HUDEP-2 (cell line): Measurements from ENCODE around the gene DRP2.
"Not testable (repeated sequence)": the region's sequence is repeated elsewhere in the genome, so short reads cannot be mapped to it uniquely, and the experiment has no call there.

ENCODE experiments used
- DNase-seq, 76 experiments: peaks; one replicate each; lab custom pipeline; 2025; ENCODE audit not compliant: unreplicated experiment in 76 of 76; lab: John Stamatoyannopoulos, UW

Gene DRP2

DNA sequence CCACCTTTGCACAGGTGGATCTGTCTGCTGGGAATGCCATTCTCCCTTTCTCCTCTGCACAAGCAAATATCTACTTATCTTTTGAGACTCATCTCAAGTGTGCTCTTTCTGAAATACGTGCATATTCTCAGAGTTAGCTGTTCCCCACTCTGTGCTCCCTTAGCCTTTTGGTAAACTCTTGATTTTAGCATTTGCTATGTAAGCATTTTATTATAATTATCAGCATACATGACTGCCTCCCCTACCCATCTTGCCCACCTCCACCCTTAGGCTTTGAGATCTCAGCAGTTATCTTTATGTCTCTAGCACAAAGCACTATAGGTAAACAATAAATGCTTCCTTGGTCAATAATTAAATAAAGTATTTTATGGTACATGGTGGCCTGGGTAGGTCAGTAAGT, 11.5 kb downstream of the DRP2 start:
- no peak for DNase-seq

DNA sequence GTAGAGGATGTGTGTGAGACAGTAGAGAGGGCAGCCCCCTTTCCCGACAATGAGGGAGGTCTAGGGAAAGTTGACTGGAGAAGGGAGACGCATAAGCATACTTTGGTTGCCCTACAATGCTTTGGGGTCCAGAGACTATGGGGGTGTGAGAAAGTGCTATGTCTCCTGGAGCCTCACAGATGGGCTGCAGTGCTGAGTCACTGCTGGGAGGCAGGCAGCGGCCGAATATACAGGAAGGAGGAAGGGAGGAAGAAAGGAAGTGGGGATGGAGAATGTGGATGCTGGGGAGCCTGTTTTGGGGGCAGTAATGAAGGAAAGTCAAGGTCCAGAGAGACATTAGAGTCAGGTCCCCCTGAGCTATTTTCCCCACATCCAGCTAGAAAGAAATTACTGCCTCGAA, 12.7 kb downstream of the DRP2 start:
- no peak for DNase-seq

DNA sequence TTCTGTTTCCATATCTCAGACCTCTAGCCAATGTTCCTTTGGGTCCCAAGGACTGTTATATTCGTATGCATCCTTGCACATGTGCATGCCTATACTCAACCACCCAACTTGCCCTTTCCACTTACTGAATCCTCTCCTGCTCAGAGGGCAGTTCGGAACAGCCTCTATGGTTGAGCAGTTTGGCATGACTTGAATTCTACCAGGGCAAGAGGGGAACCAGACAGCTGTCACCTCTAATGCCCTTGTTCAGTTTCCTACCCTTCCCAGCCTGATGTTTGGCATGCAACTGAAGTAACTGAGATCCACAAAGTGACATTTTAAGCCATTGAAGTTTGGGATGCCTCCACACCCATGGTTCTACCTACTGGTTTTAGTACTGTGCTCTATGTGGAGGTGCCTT, 17.5 kb downstream of the DRP2 start:
- no peak for DNase-seq

DNA sequence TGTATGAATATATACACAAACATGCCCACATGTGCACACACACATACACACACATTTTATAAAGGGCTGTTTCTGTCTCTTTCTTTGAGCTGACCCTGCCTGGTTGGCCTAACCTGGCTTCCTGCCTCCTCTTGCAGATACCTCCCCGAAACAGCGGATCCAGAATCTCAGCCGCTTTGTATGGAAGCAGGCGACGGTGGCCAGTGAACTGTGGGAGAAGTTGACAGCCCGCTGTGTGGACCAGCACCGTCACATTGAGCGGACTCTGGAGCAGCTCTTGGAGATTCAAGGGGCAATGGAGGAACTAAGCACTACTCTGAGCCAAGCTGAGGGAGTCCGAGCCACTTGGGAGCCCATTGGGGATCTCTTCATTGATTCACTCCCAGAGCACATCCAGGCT, 21.9 kb downstream of the DRP2 start:
- no peak for DNase-seq

DNA sequence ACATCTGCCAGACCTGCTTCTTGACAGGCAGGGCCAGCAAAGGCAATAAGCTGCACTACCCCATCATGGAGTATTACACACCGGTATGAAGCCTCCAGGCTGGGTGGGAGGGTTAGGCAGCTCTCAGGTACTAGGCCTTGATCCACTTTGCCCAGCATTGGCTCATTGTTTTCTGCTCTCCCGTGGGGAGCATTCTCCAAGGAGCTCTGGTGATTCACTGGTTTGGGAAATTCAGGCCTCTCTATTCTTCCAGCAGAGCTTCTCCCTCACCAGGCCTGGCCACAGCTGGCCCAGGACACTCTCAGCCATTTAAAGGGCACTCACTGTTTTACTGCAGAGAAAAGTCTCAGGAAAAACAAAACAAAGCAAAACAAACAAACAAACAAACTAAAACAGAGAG, 33.0 kb downstream of the DRP2 start:
- DNase-seq, result no peak

DNA sequence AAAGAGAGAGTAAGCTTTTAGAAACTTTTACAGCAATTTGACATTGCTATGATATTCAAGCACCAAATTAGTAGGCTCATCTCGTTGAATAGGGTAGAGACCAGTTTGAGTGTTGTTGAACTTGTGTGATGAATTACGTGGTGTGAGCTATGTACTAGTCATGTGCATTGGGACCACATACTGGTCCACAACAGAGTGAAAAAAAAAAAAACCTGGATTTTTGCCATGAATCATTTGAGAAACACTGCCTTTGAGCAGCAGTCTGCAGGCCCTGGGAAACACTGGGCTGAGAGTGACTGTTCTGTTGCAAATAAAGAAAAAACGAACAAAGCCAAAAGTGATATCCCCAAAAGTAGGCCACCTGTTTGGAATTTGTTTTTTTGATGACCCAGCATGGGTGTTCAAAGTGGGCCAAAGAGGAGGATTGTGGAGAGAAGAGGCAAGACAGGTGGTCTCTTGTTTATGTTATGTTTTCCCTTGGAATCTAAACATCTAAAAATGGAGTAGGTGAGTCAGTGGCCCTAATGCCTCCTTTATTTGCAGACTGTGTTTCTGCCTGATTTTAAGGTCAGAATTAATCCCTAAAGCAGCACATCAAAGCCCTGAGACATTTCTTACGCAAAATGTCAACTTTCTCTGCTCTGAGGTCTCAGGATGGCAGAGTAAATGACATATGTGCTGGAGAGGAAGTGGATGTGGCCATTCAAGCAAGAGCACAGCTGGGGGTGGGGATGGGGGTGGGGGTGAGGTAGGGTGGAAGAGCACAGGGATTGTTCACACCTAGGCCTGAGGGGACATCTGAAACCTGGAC, 38.1 kb downstream of the DRP2 start:
- no peak for DNase-seq

DNA sequence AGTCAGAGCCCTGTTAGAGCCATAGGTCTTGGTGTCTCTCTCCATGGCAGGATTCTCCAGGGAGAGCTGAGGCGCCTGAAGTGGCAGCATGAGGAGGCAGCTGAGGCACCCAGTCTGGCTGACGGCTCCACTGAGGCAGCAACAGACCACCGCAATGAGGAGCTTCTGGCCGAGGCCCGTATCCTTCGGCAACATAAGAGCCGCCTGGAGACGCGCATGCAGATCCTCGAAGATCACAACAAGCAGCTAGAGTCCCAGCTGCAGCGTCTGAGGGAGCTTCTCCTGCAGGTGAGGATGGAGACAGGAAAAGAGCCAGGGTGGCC, 38.6 kb downstream of the DRP2 start:
- no peak for DNase-seq

DNA sequence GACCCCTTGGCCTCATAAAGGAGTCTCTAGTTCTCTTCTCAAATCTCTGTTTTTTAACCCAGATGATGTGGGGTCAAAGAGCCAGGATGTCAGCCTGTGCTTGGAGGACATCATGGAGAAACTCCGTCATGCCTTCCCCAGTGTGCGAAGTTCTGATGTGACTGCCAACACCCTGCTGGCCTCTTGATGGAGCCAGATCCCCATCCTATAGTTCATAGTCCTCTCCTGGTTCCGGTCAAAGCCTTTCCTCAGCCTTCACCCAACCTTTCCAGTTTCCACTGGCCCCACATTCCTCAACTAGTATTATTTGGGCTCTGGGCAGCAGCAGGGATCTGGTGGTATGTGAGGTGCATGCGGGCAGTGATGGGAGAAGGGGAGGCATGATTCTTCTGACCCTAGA, 40.8 kb downstream of the DRP2 start:
- peak in 4 of 76 experiments; percentile 0 to 3 (median 2) for DNase-seq

DNA sequence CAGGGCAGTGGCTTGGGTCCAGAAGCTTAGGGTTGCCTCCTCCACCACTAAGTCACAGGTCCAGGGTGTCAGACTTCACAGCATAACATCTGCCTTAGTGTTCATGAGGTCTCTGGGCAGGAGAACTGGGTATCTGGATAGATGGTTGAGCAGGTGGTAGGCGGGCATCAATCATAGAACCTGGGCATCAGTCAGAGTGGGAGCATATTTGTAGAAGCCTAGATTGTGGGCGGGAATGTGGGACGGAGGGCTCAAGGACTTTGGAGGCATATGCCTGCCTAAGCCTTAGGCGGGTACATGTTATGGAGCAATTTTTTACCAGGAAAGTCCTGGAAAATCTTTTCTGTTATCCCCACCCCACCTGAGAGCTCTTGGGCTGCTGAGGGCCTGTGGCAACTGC, 43.0 kb downstream of the DRP2 start:
- no peak for DNase-seq

DNA sequence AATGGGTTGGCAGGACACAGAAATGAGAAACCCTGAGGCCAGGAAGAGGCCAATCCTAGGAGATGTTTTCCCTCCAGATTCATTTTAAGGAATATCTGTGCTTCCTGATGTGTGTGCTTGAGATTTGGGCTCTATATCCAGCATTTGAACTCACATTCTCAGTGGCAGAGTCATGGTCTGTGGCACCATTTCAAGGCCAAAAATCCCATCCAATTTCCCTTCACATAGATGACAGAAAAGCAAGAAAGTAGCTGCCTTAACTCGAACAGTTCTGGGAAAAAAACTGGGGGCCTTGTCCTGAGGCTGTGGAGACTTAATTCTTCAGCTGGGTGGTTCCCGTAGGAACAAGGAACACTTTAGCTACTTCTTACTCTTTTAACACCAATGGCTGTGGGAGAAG, 44.2 kb downstream of the DRP2 start:
- no peak for DNase-seq

DNA sequence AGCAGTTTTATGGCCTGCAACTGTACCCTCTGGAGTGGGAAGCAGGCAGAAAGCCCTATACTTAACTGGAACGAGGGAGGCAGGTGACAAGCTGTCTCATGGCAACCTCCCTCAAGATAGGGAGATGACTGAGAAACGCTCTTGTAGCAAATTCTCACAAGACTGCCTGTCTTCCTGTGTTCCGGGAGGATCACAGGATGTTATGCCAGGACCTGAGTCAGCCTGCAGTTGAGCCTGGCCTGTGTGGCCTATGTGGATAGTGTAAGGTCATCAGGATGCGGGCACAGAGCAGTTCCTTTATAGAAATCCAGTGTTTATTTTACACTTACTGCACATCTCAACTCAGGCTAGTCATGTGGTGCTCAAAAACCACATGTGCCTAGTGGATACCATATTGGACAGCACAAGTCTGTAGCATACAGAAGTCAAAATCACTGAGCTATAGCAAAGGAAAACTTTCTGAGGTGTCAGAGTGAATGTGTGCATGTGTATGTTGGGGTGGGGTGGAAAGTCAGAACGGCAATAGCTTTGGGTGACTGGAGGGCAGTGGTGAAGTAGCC, 46.4 kb downstream of the DRP2 start:
- DNase-seq, result no peak

DNA sequence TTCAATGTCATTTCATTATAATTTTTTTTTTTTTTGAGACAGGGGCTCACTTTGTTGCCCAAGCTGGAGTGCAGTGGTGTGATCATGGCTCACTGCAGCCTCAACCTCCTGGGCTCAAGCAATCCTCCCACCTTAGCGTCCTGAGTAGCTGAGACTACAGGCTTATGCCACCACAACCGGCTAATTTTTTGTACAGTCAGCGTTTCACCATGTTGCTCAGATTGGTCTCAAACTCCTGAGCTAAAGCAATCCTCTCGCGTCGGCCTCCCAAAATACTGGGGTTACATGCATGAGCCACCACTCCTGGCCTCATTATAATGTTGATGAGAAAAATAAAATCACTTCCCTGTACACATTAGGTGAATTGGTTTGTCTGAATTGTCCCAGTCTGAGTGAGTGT, 54.6 kb downstream of the DRP2 start:
- no peak for DNase-seq

DNA sequence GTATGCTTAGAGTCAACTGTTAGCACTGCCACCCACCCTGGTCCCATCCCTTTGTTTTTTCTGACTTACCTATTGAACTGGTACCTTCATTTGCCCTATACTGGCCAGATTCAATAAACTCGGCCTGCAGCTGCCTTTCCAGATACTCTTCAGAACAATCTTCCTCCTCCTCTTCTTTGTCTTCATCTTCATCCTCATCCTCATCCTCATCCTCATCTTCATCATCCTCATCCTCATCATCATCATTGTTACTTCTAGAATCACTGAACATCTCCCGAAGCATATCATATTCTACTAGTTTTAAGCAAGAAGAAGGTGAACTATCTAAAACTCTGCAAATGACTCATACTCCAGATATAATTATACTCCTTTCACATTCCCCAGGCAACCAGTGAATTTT, 56.7 kb downstream of the DRP2 start:
- no peak for DNase-seq

DNA sequence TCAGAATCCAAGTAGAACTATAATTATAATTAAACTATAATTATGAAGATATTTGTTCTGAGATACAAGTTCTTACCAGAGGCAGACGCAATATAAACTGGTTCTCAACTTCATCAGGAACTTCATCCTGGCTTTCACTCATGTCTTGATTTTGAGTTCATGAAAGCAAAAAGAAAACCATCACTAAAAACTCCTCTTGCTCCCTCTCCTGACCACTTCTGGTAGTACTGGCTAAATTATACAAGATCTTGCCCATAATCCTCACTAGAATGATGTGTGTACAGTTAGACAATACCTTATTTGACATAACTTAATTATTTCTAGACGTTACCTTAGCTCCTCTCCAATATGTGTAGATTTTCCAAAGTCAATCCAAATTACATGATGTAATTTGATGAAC, 67.8 kb downstream of the DRP2 start:
- DNase-seq, result peak in 16 of 76 experiments; percentile 0 to 11 (median 1)

DNA sequence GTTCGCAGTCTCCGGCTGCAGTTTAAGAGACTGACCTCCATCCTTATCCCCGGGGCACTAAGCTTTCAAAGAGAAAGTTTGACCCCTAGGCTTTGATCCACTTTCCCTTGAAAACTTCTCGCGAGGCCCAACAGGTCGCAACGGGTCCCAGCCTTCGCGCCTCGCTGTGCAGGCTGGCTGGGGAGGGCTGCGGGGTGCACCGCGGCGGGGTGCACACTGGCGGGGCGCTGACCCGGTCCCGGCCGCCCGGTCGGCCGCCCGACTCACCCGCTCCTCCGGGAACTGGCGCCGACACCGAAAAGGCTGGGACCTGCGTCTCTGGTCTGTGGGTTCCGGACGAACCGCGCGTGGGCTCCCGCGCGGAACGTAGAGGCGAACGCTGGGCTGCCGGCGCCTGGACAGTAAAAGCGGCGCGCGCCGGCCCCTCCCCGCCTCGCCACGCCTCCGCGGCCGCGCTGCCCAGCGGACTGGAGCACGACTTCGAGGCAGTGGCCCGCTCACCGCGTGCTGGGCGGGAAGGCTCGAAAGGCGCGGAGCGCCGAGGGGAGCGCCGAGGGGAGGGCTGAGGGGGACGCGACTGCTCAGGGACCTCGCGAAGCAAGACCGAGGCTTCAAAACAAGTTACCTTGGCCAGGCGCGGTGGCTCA, 71.5 kb downstream of the DRP2 start, which contains the start of gene TAF7L:
Gene TAF7L (minus strand): TSS at position 378 of the 647 bp plus-strand sequence. CDS start 3,791 bp downstream, outside the sequence.
- DNase-seq, result peak in 6 of 76 experiments; percentile 0 to 2 (median 0)

DNA sequence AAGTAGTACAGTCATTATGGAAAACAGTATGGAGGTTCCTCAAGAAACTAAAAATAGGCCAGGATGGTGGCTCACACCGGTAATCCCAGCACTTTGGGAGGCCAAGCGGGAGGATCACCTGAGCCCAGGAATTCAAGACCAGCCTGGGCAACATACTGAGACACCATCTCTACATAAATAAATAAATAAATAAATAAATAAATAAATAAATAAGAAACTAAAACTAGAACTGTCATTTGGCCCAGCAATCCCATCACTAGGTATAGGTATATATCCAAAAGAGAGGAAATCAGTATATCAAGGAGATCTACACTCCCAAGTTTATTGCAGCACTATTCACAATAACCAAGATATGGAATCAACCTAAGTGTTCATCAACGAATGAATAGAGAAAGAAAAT, 76.0 kb downstream of the DRP2 start:
- not testable (repeated sequence) for DNase-seq

DNA sequence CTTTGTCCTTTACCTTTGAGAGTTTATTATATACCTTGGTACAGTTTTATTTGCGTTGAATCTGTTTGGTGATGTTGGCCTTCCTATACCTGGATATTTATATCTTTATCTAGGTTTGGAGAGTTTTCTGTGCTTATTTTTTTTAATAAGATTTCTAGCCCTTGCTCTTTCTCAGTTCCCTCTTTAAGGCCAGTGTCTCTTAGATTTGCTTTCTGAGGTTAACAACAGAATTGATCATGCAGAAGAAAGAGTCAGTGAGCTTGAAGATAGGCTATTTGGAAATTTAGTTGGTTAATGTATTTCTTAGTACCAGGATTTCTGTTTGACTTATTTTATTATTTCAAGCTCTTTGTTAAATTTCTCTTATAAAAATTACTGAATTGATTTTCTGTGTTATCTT, 84.2 kb downstream of the DRP2 start:
- DNase-seq, result no peak
